Skeletal muscle cell (primary cell): ENCODE data around the gene DHX15.
A peak's percentile ranks its signal among the peaks of the same experiment; 100 is the strongest.

Experiments
- DNase-seq: peaks from one replicate; pipeline ENCODE4 v3.0.0-alpha.2; 2010; ENCODE audit warnings: low read depth
- H3K4me3 ChIP-seq: 2 replicates; pipeline ENCODE4 v1.5.1; 2011; ENCODE audit warnings: low read depth, mild to moderate bottlenecking, control low read depth, low read length, moderate library complexity

The DHX15 gene

GRCh38 chr4:24584211-24584850, at the start of gene DHX15:
Gene DHX15 (minus strand): TSS chr4:24584554. CDS start chr4:24584393, 161 bp downstream.
- DNase-seq: peak; percentile 94
- peak within 1 kb of the TSS; percentile 99 for H3K4me3 ChIP-seq

GRCh38 chr4:24632011-24632410, 47.7 kb upstream of the DHX15 start:
- H3K4me3 ChIP-seq: no peak overlapping the region
- DNase-seq: no peak

GRCh38 chr4:24630937-24631336, 46.6 kb upstream of the DHX15 start:
- no peak overlapping the region for H3K4me3 ChIP-seq
- no peak for DNase-seq

GRCh38 chr4:24625091-24625490, 40.7 kb upstream of the DHX15 start:
- H3K4me3 ChIP-seq: no peak overlapping the region
- no peak for DNase-seq

- H3K4me3 ChIP-seq: no peak overlapping the region
- DNase-seq: no peak
Observed at GRCh38 chr4:24624381-24624780, 40.0 kb upstream of the DHX15 start.

- no peak for DNase-seq
- H3K4me3 ChIP-seq: no peak overlapping the region
Observed at GRCh38 chr4:24622146-24622834, 37.9 kb upstream of the DHX15 start.

- DNase-seq: no peak
- no peak overlapping the region for H3K4me3 ChIP-seq
Observed at GRCh38 chr4:24615977-24616376, 31.6 kb upstream of the DHX15 start.

GRCh38 chr4:24614881-24615280, 30.5 kb upstream of the DHX15 start:
- no peak for DNase-seq
- H3K4me3 ChIP-seq: no peak overlapping the region

GRCh38 chr4:24613502-24613901, 29.1 kb upstream of the DHX15 start:
- no peak for DNase-seq
- no peak overlapping the region for H3K4me3 ChIP-seq

- DNase-seq: no peak
- H3K4me3 ChIP-seq: no peak overlapping the region
Observed at GRCh38 chr4:24611575-24611974, 27.2 kb upstream of the DHX15 start.

- H3K4me3 ChIP-seq: no peak overlapping the region
- no peak for DNase-seq
Observed at GRCh38 chr4:24607334-24607733, 23.0 kb upstream of the DHX15 start.

- no peak for DNase-seq
- H3K4me3 ChIP-seq: no peak overlapping the region
Observed at GRCh38 chr4:24605216-24605615, 20.9 kb upstream of the DHX15 start.

GRCh38 chr4:24604558-24605214, 20.3 kb upstream of the DHX15 start:
- H3K4me3 ChIP-seq: no peak overlapping the region
- no peak for DNase-seq

- H3K4me3 ChIP-seq: no peak overlapping the region
- DNase-seq: no peak
Observed at GRCh38 chr4:24603343-24603742, 19.0 kb upstream of the DHX15 start.

GRCh38 chr4:24601121-24601520, 16.8 kb upstream of the DHX15 start:
- no peak for DNase-seq
- H3K4me3 ChIP-seq: no peak overlapping the region

GRCh38 chr4:24599275-24599674, 14.9 kb upstream of the DHX15 start:
- no peak for DNase-seq
- no peak overlapping the region for H3K4me3 ChIP-seq

GRCh38 chr4:24598025-24598424, 13.7 kb upstream of the DHX15 start:
- H3K4me3 ChIP-seq: no peak overlapping the region
- no peak for DNase-seq

- no peak overlapping the region for H3K4me3 ChIP-seq
- DNase-seq: no peak
Observed at GRCh38 chr4:24595659-24596058, 11.3 kb upstream of the DHX15 start.

- peak; percentile 60 for DNase-seq
- H3K4me3 ChIP-seq: no peak overlapping the region
Observed at GRCh38 chr4:24594887-24595286, 10.5 kb upstream of the DHX15 start.

- DNase-seq: no peak
- H3K4me3 ChIP-seq: no peak overlapping the region
Observed at GRCh38 chr4:24589448-24589847, 5.1 kb upstream of the DHX15 start.
